GM19468 (cell line): Measurements from ENCODE around the gene SIRPA.

Experiments
- ATAC-seq: cut with Tn5 transposase; IDR thresholded peaks from one replicate; pipeline ENCODE4 v1.9.1; 2021; ENCODE audit warnings: mild to moderate bottlenecking, moderate library complexity, moderate number of reproducible peaks; ENCODE audit not compliant: unreplicated experiment; ENCODE audit errors: extremely low read depth

Gene SIRPA

GRCh38 chr20:1894951-1895673, at the start of gene SIRPA:
TSS of gene SIRPA (plus strand) at chr20:1895407. CDS start at chr20:1895448, 41 bp downstream.
- ATAC-seq, result no peak

GRCh38 chr20:1845701-1846100, 49.5 kb upstream of the SIRPA start:
- ATAC-seq, result no peak

- ATAC-seq, result no peak
Observed at GRCh38 chr20:1846341-1846740, 48.9 kb upstream of the SIRPA start.

DNA sequence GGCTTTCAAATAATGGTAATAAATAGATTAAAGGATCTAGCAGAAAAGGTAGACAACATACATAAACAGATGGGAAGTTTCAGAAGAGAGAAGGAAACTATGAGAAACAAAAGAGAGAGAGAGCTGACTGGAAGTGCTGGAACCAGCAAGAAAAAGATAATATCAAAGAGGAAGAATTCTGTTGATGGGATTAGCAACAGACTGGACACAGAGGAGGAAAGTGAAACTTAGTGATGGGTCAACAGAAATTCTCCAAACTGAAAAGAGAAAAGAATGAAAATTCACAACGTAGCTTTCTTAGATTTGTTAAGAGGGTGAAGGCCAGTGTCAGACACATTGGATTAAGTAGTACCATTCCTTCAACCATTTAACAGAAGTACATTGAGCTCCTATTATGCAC, 48.3 kb upstream of the SIRPA start:
- no peak for ATAC-seq

GRCh38 chr20:1847780-1848179, 47.4 kb upstream of the SIRPA start:
- ATAC-seq, result no peak

DNA sequence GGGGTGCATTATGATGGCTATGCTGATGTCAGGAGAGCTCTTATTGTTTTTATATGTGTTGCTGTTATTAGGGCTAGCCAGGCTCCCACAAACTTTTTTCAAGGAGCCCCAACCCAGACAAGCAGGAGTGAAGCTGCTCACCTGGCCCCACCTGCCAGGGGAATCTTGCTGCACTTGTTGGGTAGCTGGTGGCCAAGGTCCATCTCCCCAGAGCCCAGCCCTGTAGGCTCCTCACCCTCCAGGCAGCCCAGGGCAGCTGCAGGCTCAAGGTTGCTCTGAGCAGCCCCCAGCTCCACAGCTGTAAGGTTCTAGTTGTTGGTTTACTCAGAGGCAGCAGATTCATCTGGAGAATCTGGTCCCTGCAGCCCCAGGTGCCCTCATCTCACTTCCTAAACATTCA, 46.8 kb upstream of the SIRPA start:
- ATAC-seq, result no peak

GRCh38 chr20:1851396-1851795, 43.8 kb upstream of the SIRPA start:
- ATAC-seq, result no peak

GRCh38 chr20:1853473-1853872, 41.7 kb upstream of the SIRPA start:
- ATAC-seq, result no peak

- ATAC-seq, result no peak
Observed at GRCh38 chr20:1854246-1854645, 41.0 kb upstream of the SIRPA start.

GRCh38 chr20:1855109-1855508, 40.1 kb upstream of the SIRPA start:
- no peak for ATAC-seq

- no peak for ATAC-seq
Observed at GRCh38 chr20:1855690-1856089, 39.5 kb upstream of the SIRPA start.

DNA sequence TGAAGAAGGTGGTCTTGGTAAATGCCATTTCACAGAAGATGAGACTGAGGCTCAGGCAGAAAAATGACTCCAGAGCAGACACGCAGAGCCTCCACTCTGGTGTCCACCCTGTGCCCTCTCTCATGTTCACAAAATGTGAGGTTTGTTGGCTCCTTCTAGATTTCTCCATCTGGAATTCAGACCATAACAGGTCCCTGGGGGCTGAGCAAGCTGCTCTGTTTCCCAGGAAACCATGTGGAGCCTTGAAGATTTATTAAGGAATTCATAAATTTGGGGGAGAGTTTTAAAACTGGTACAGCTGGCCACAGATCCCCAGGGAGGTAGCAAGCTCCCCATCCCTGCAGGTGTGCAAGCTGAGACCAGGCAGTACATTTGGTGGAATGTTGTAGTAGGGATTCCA, 38.8 kb upstream of the SIRPA start:
- ATAC-seq, result no peak

DNA sequence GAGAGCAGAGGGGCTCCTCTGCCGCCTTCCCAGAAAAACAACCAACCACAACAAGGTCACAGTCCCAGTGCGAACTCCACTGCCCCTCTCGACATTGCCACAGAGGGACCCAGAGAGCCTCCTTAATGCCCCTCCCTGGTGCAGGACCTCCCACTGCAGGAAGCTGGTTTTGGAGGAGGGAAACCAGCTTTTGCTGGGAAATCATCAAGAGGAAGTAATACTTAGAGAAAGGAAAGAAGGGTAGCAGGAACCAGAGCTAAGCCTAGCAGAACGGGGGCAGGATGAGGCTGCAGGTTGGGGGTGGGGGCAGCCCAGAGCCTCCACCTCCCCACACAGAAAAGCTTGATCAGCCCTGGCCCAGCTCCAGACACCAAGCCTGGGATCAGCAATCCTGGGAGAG, 37.7 kb upstream of the SIRPA start:
- ATAC-seq, result no peak

GRCh38 chr20:1858871-1859270, 36.3 kb upstream of the SIRPA start:
- no peak for ATAC-seq

DNA sequence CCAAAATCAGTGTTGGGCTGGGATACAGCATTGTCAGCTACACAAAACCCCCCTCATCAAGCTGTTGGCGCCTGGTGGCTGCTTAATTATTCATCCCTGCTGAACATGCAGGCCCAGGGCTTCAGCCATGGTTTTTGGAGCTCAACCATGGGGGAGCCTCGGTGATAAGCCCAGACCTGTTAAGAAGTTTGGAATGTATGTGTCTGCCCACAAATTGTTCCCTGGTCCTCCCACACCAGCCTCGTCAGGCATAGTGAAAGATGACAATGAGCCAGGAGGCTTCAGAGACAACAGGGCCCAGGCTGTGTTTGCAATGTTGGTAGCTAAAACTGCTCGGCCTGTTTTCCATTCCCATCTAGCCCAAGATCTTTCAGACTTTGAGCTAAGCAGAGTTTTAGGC, 34.8 kb upstream of the SIRPA start:
- no peak for ATAC-seq

GRCh38 chr20:1861347-1861976, 33.7 kb upstream of the SIRPA start:
- no peak for ATAC-seq

- no peak for ATAC-seq
Observed at GRCh38 chr20:1861996-1862662, 33.1 kb upstream of the SIRPA start.

DNA sequence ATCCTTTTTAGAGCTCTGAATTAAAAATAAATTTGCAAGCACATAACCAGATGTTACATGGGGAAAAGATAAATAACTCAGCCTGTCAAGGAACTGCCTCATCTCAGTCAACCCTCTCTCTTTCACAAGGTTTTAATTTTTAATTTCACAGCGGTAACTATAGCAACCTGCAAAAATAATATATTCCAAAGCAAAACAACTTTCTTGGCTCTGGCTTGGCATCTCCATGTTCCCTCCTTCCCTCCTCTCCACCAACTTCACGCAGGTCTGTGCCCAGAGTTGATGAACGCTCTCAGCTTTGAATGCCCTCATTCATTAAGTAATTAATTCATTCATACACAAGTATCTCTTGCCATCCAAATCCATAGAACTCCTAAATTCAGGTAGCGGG, 32.5 kb upstream of the SIRPA start:
- ATAC-seq, result no peak

DNA sequence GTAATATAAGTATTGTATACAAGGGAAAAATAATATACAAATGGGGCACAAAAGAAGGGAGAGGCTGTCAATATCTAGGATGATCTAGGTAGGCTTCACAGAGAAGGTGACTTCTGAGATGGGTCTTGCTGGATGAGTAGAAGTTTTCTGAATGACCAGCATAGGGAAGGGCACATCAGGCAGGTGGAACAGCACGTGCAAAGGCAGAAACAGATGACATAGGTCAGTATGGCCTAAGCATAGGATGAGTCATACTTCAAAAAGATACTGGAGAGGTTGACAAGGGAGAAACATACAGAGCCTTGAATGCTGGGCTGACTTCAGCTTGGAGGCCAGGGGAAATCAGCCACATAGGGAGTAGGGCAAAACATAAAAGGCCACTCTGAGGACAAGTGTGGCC, 31.9 kb upstream of the SIRPA start:
- ATAC-seq, result no peak

DNA sequence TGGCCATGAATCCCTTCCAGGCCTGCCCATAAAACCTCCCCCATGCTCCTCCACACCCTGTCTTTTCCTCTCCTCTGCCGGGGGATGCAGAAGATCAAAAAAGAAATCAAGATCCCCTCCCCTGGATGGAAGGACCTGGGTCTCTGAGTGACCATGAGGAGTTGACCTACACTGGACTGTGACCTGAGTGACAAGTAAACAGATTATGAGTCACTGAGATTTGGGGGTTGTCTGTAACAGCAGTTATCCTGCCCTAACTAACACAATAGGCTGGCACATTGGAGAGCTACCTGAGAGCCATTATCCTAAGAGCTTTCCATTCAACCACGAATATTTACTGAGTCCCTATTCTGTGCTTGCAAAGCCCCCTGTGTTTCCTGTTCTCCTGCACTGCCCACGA, 28.4 kb upstream of the SIRPA start:
- ATAC-seq, result no peak

DNA sequence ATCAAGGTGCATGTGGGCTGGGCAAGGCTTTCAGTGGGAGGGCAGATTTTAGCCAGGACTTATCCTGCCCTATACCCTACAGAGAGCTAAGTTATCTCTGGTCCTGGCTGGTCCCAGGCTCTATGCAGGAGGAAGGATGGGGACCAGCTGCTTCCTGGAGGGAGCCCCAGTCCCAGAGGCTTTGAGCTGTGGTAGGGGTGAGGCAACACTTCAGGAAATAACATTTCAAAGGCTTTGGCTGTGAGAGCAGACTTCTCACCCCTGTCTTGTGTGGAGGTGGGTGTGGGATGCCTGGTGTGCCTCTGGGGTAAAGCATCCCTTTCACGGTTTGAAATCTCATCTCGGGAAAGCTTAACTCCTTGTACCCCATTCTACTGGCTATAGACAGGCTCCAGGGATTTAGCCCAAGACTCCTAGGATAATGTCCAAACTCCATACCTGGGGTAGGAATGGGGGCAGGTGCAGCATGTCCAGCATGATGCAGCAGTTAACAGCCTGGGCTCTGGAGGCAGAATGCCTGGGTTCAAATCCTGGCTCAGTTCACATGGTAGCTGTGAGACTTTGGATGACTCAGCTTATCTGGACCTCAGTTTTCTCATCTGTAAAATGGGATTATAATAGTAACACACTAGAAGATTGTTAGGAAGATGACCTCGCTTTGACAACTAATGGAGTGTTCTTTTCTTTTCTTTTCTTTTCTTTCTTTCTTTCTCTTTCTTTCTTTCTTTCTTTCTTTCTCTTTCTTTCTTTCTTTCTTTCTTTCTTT, 27.5 kb upstream of the SIRPA start:
- no peak for ATAC-seq
